Spinal cord (tissue), 10 donors: ENCODE results near the gene E4F1. TPM values are rescaled to one million over a fixed set of nuclear protein-coding genes. Genes with fewer than 3 reads are reported as not detected.

ENCODE experiments used
- DNase-seq, 6 donors: peaks; one replicate each; pipeline versions ENCODE4 v3.0.0 to v3.0.0-alpha.2; 2013 to 2015; ENCODE audit warnings: low spot score in 6 of 6, low read depth in 4 of 6
- H3K27ac ChIP-seq: one replicate; pipeline ENCODE4 v1.5.1; 2013; ENCODE audit warnings: low read depth, low read length, control low read depth
- H3K27me3 ChIP-seq: one replicate; pipeline ENCODE4 v1.6.1; 2013; ENCODE audit warnings: low read length; ENCODE audit not compliant: control insufficient read depth, insufficient read depth
- H3K36me3 ChIP-seq: one replicate; pipeline ENCODE4 v1.6.1; 2013; ENCODE audit warnings: low read length; ENCODE audit not compliant: control insufficient read depth, insufficient read depth
- H3K4me1 ChIP-seq: one replicate; pipeline ENCODE4 v1.6.1; 2013; ENCODE audit warnings: low read length; ENCODE audit not compliant: control insufficient read depth, insufficient read depth
- H3K4me3 ChIP-seq: one replicate; pipeline ENCODE4 v1.5.1; 2013; ENCODE audit warnings: low read depth, low read length, control low read depth
- H3K9me3 ChIP-seq: one replicate; pipeline ENCODE4 v1.6.1; 2013; ENCODE audit warnings: low read length; ENCODE audit not compliant: control insufficient read depth, insufficient read depth
- WGBS: methylation state at CpG from one replicate; pipeline ENCODE4 v1.1.5; 2013; ENCODE audit warnings: missing lambda C conversion rate; ENCODE audit not compliant: insufficient coverage; 5-methylcytosine and 5-hydroxymethylcytosine counted together
- polyA plus RNA-seq, 2 donors: library from polyadenylated mRNA; unstranded; fragments of 120-200 nt; gene quantifications; one replicate each; pipeline ENCODE4 v1.2.1, GENCODE V29; 2013; ENCODE audit not compliant: insufficient read length in 2 of 2
- total RNA-seq, 2 donors: library from RNA; depleted of rRNA in 1 of 2; stranded (reverse); fragments of 120-200 nt in 1 of 2; fragments of >200 nt in 1 of 2; gene quantifications; one replicate each; pipeline versions ENCODE4 v1.2.3 to v1.2.4, GENCODE V29; 2013 to 2014
- donor health status: healthy.

The E4F1 gene
- total and polyA plus RNA-seq, 4 donors = 18.0 to 31.9 (median 29.5) TPM

DNA sequence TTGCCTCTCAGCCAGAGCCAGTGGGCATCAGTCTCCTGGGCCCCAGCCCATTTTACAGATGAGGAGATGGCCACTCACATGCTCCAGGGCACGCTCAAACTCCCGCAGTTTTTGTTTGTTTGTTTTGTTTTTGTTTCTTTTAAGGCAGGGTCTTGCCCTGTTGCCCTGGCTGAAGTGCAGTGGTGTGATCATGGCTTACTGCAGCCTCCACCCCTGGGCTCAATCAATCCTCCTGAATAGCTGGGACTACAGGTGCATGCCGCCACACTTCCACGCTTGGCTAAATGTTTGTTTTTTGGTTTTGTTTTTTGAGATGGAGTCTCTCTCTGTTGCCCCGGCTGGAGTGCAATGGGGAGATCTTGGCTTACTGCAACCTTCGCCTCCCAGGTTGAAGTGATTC lies 3.5 kb downstream of the E4F1 start:
- no peak for DNase-seq
- Histone ChIP-seq H3K4me3 (no peak overlapping the region), H3K27ac (no peak overlapping the region), H3K4me1 (peaks cover 22% of the 10 kb centered on the region), H3K27me3 (no peaks in the 10 kb centered on the region), H3K9me3 (no peaks in the 10 kb centered on the region), H3K36me3 (peaks cover 64% of the 10 kb centered on the region)
- WGBS = 84% methylated on average over 4 of the region's 6 CpGs

DNA sequence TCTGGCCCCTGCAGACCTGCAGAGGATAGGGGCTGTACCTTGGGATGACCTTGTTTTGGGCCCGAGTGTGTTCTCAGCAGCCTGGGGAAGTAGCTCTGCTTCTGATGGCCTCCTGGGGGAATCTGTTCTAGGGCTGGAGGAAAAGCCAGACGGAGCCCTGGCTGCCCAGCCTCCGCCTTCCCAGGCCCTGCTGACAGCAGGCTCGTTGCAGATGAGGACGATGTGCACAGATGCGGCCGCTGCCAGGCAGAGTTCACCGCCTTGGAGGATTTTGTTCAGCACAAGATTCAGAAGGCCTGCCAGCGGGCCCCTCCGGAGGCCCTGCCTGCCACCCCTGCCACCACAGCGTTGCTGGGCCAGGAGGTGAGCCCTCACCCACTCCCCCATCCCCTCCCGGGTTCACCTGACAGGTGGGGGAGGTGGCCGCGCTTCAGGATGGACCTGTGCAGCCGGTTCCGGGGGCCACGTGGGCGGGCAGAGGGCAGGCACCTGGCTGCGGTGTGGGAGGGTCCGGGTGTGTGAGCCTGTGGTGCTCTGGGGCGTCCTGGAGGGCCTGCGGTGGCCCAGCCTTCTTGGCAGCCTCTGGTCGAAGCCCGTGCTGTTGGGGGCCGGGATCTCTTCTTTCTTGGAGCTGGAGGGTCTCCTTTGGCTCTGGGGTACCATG lies 4.9 kb downstream of the E4F1 start:
- Histone ChIP-seq H3K36me3 (peaks cover 77% of the 10 kb centered on the region), H3K4me3 (no peak overlapping the region), H3K27ac (no peak overlapping the region), H3K27me3 (no peaks in the 10 kb centered on the region), H3K4me1 (peaks cover 16% of the 10 kb centered on the region), H3K9me3 (no peaks in the 10 kb centered on the region)
- WGBS = 94% methylated on average over 24 of the region's 25 CpGs
- DNase-seq = no peak

DNA sequence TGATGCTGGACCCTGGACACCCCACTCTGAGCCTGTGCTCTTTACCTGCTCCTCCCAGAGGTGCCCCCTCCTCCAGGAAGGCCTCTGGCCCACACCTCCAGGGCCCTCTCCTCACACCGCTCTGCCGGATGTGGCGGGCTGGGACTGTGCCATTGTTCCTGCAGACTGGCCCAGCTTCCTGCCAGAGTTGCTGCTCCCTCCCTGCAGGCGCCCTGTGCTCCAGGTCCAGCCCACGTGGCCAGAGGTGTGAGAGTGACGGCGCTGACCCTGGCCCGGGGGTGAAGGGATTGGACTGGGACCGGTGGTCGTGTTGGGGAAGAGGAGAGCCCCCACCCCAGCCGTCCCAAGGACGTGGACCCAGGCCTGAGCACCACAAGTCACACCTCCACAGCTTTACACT lies 5.7 kb downstream of the E4F1 start:
- Histone ChIP-seq H3K27ac (no peak overlapping the region), H3K4me1 (peaks cover 13% of the 10 kb centered on the region), H3K4me3 (no peak overlapping the region), H3K36me3 (peaks cover 85% of the 10 kb centered on the region), H3K9me3 (no peaks in the 10 kb centered on the region), H3K27me3 (no peaks in the 10 kb centered on the region)
- DNase-seq = no peak
- 96% methylated on average over 10 of the region's 12 CpGs for WGBS

DNA sequence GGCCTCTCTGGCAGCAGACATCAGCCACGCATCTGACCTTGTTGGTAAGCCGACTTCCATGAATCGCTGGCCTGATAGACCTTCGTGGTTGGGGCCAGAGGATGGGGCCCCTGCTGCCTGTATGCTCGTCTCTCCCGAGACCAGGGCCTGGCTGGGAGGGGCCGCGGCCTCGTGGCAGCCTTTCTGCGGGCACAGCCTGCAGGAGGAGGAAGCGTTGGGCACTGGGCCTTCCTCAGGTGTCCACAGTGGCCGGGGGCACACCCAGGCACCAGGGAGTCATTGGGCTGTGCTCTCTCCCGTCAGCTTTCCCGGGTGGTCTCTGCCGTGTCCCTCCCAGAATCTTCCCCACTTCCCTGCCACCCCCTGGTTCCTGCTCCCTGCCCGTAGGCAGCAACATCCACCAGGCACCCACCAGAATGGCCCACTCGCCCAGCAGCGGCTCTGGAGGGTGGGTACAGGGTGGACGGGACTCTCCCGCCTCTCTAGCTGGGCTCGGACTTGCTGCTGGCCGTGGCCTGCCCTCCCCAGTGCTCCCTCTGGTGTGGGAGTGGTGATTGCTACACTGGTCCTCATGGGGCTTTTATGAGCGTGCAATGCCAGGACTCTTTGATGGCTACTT lies 6.3 kb downstream of the E4F1 start:
- H3K27me3 ChIP-seq = no peaks in the 10 kb centered on the region
- peaks cover 88% of the 10 kb centered on the region for H3K36me3 ChIP-seq
- H3K4me1 ChIP-seq = peaks cover 6% of the 10 kb centered on the region
- DNase-seq = no peak
- no peak overlapping the region for H3K4me3 ChIP-seq
- WGBS = 87% methylated on average over 21 of the region's 23 CpGs
- H3K9me3 ChIP-seq = no peaks in the 10 kb centered on the region
- H3K27ac ChIP-seq = no peak overlapping the region

DNA sequence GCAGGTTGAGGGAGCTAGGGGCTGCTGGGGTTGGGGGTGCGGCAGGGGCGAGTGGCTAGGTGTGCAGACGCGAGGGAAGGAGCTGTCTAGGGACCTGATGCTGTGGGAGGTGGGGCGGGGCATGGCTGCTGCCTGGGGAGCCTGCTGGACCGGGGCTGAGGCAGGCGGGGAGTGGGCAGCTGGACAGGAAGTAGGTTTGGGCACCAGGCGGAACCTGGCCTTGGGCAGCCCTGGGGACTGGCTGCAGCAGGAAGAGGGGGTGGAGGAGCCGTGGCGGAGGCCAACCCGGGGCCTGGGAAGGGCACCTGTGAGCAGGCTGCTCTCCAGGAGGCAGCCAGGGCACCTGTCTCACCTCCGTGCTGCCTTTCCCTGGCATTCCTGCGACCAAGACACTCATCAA lies 7.0 kb downstream of the E4F1 start:
- H3K4me3 ChIP-seq = no peak overlapping the region
- H3K27me3 ChIP-seq = no peaks in the 10 kb centered on the region
- H3K27ac ChIP-seq = no peak overlapping the region
- WGBS = 90% methylated on average over 13 of the region's 13 CpGs
- no peaks in the 10 kb centered on the region for H3K9me3 ChIP-seq
- no peak for DNase-seq
- peaks cover 94% of the 10 kb centered on the region for H3K36me3 ChIP-seq
- no peaks in the 10 kb centered on the region for H3K4me1 ChIP-seq

DNA sequence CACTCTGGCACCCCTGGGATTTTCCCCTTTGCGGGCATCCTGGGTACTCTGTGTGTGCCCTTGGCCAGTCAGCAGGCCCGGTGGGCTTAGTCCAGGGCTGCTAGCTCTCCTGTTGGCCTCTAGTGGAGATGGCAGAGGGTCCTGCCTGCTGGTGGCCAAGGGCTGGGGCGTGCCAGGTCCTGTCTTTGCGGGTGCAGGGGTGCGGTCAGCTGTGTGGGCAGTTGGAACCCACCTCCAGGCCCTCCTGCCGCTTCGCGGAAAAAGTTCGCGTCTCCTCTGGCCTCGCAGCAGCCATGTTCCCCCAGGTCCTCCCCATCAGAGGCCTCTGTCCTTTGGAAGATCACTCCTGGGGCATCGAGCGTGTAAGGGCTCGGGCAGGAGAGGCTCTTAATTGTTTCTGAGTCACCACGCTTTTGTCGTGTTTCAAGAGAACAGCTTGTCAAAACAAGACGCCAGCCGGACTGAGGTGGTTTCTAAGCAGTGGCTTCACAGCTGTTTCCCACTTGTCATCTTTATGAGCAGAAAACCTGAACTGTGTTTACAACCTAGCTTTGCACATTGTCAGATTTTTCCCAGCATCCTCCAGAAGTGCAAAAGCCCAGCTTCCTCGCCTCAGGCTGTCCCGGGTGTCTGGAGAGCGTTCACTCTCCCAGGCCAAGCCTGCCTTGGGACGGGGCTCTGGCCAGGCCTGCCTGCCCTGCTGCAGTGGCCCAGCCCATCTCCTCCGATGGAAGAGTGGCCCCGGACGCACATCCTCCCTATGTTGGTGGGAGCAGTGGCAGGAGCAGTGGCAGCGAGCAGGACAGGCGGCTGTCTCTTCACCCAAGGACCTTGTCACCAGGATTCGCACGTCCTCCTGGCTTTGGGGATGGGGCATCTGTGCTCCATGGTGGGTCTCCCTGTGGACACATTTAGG lies 7.9 kb downstream of the E4F1 start:
- H3K4me3 ChIP-seq = no peak overlapping the region
- H3K4me1 ChIP-seq = peaks cover 5% of the 10 kb centered on the region
- no peaks in the 10 kb centered on the region for H3K9me3 ChIP-seq
- no peak overlapping the region for H3K27ac ChIP-seq
- H3K27me3 ChIP-seq = peaks cover 6% of the 10 kb centered on the region
- WGBS = 92% methylated on average over 25 of the region's 29 CpGs
- H3K36me3 ChIP-seq = peaks cover 95% of the 10 kb centered on the region
- no peak for DNase-seq

DNA sequence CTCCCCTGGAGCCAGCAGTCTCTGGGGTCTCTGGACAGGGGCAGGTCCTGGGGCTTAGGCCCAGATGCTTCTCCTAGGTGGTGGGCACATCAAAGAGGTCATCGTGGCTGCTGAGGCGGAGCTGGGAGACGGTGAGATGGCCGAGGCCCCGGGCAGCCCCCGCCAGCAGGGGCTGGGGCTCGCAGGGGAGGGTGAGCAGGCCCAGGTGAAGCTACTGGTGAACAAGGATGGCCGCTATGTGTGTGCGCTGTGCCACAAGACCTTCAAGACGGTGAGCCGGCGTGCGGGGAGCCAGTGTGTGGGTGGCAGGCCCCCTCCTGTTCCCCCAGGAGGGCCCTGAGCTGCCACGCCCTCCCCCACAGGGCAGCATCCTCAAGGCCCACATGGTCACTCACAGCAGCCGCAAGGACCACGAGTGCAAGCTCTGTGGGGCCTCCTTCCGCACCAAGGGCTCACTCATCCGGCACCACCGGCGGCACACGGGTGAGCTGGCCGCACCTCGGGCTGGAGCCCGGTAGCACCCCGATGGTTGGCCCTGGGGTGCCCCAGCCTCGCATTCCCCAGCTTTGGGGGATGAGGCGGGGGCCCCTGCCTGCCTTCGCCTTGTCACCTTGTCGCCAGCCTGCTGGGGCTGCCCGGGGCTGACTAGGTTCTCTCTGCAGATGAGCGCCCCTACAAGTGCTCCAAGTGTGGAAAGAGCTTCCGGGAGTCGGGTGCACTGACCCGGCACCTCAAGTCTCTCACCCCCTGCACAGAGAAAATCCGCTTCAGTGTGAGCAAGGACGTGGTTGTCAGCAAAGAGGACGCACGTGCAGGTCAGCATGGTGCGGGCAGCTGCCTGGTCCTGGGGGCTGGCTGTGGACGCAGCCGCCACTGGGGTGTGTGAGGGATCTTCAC lies 9.0 kb downstream of the E4F1 start:
- WGBS = 92% methylated on average over 39 of the region's 41 CpGs
- Histone ChIP-seq H3K36me3 (peaks cover 96% of the 10 kb centered on the region), H3K4me3 (no peak overlapping the region), H3K4me1 (peaks cover 15% of the 10 kb centered on the region), H3K9me3 (no peaks in the 10 kb centered on the region), H3K27me3 (peaks cover 15% of the 10 kb centered on the region), H3K27ac (no peak overlapping the region)
- DNase-seq = no peak

DNA sequence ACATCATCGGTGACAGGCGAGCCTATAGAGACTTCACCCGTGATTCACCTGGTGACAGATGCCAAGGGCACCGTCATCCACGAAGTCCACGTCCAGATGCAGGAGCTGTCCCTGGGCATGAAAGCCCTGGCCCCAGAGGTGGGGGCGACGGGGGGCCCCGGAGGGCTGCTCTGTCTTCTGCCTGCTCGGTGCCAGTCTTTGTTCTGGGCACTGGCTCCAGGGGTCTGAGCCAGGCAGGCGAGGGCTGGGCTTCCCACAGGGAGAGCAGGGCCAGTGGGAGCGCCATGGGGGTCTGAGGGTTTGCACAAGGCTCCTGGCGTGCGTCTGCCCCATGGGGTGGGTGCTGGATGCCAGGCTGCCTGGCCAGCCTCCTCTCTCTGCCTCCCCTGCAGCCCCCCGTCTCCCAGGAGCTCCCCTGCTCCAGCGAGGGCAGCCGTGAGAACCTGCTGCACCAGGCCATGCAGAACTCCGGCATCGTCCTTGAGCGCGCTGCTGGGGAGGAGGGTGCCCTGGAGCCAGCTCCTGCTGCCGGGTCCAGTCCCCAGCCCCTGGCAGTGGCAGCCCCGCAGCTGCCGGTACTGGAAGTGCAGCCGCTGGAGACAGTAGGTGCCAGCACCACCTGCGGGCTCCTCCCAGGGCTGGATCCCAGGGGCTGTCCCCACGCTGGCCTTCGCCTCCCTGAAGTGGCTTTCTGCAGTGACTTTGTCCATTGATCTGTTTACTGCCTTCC lies 9.8 kb downstream of the E4F1 start:
- peaks cover 99% of the 10 kb centered on the region for H3K36me3 ChIP-seq
- peaks cover 15% of the 10 kb centered on the region for H3K27me3 ChIP-seq
- WGBS = 92% methylated on average over 28 of the region's 28 CpGs
- DNase-seq = no peak
- H3K4me1 ChIP-seq = peaks cover 21% of the 10 kb centered on the region
- no peak overlapping the region for H3K27ac ChIP-seq
- H3K4me3 ChIP-seq = no peak overlapping the region
- no peaks in the 10 kb centered on the region for H3K9me3 ChIP-seq
